Testis (tissue), 2 donors: ENCODE measurements around the gene C13orf46.

ENCODE experiments used
- CTCF ChIP-seq, 3 experiments: fragments of 450-650 bp in 2 of 3; fragments of 200-600 bp in 1 of 3; sonication (generic) in 1 of 3; IDR thresholded peaks; one replicate each; pipeline ENCODE4 v1.5.1; 2016 to 2019; ENCODE audit warnings: antibody characterized with exemption in 3 of 3, mild to moderate bottlenecking in 2 of 3, moderate library complexity in 1 of 3
- POLR2A ChIP-seq: fragments of 450-650 bp; IDR thresholded peaks from one replicate; pipeline ENCODE4 v1.6.1; 2017; ENCODE audit warnings: antibody characterized with exemption, mild to moderate bottlenecking, moderate library complexity

DNA sequence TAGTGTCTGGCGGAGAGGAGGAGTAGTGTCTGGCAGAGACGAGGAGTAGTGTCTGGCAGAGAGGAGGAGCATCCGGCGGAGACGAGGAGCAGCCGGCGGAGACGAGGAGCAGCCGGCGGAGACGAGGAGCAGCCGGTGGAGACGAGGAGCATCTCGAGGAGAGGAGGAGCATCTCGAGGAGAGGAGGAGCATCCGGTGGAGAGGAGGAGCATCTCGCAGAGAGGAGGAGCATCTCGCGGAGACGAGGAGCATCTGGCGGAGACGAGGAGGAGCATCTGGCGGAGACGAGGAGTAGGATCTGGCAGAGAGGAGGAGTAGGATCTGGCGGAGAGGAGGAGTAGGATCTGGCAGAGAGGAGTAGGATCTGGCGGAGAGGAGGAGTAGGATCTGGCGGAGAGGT lies 18.2 kb downstream of the C13orf46 start:
- TF ChIP-seq CTCF (IDR thresholded peaks at IDR 0.05) (no peak), POLR2A (no peak)
